HFF-Myc (cell line): Measurements from ENCODE around the gene MTF2.

Experiments
- DNase-seq: peaks from one replicate; pipeline ENCODE4 v3.0.0-alpha.2; 2011; ENCODE audit warnings: low read depth; ENCODE audit errors: extremely low read depth
- H3K4me3 ChIP-seq: replicated peaks from 2 replicates; pipeline ENCODE4 v1.5.1; 2011; ENCODE audit warnings: low read depth, mild to moderate bottlenecking, control low read depth, low read length
- TF ChIP-seq, protein P1 (sequence below): IDR thresholded peaks from 2 replicates; pipeline ENCODE4 v1.5.1; 2012; ENCODE audit warnings: mild to moderate bottlenecking, low read depth, low read length, control low read depth; ENCODE audit errors: missing control alignments

MTF2 gene

DNA sequence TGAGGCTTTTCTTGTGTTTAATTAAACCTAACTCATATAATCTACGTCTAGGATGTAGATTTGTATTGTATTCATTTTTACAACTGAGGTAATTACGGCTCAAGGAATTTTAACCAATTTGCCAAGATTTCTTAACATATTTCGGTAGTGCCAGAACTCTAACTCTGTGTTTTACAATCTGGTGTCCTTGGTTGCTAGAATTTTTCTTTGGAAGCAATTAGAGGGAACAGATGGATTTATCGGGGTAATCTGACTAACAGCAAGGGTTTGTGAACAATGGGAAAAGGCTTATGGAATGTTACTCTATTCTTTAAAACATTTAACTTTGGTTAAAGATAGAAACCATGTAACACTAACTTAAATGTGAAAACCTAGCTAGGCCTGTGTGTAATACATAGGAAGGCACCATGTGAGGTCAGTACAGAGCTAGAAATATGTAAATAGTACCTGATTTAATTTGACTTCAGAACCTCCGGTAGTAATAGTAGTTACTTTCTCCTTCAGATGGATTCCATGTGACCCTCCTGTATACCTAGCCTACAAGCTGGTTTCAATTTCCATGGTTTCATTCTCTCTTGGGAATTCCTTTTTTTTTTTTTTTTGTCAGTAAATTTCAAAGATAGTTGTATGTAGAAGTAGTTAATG is 1.2 kb downstream of the MTF2 start:
- TF ChIP-seq, protein P1, sequence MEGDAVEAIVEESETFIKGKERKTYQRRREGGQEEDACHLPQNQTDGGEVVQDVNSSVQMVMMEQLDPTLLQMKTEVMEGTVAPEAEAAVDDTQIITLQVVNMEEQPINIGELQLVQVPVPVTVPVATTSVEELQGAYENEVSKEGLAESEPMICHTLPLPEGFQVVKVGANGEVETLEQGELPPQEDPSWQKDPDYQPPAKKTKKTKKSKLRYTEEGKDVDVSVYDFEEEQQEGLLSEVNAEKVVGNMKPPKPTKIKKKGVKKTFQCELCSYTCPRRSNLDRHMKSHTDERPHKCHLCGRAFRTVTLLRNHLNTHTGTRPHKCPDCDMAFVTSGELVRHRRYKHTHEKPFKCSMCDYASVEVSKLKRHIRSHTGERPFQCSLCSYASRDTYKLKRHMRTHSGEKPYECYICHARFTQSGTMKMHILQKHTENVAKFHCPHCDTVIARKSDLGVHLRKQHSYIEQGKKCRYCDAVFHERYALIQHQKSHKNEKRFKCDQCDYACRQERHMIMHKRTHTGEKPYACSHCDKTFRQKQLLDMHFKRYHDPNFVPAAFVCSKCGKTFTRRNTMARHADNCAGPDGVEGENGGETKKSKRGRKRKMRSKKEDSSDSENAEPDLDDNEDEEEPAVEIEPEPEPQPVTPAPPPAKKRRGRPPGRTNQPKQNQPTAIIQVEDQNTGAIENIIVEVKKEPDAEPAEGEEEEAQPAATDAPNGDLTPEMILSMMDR: peak; percentile 25

DNA sequence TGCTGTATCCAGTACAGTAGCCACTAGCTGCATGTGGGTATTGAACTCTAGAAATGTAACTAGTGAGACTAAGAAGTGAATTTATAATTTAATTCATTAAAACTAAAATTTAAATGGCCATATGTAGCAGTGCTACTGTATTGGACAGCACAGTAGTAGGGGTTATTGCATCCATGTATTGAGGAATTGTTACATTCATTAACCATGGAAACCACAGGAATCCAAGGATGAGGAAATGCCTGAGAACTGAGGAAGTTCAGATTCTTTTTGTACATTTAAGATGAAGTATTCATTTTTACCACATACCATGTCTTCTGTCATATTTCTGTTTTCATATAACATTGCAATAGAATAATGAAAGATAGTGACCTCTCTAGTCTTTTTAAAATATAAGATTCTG is 2.6 kb downstream of the MTF2 start:
- peak overlapping the region; percentile 98 for H3K4me3 ChIP-seq
- peak; percentile 41 for DNase-seq
- TF ChIP-seq, protein P1: no peak

More for the DNA sequence above, 1.2 kb downstream of the MTF2 start:
- peak overlapping the region; percentile 98 for H3K4me3 ChIP-seq
- DNase-seq: peak; percentile 73

DNA sequence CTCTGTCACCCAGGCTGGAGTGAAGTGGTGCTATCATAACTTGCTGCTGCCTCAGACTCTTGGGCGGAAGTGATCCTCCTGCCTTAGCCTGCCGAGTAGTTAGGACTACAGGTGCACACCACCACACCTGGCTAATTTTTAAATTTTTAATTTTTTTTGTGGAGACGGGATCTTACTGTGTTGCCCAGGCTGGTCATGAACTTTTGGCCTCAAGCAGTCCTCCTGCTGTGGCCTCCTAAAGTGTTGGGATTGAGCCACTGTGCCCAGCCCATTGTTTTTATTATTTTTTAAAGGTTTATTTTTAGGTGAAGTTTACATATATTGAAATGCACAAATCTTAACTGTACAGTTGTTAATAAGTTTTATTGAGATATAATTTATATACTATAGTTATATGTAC is 3.2 kb downstream of the MTF2 start:
- TF ChIP-seq, protein P1: no peak
- no peak for DNase-seq
- H3K4me3 ChIP-seq: no peak overlapping the region

DNA sequence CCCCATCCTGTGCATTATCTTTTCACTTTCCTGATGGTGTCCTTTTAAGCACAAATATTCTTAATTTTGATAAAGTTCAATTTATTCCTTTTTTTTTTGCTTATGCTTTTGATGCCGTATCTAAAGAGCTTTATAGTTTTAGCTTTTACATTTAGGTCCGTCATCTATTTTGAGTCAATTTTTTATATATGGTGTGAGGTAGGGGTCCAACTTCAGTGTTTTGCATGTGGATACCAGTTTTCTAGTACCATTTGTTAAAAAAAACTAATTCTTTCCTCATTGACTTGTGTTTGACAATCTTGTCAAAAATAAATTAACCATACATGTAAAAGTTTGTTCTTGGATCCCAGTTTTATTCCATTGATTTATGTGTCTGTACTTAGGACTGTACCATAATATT is 4.9 kb downstream of the MTF2 start:
- no peak overlapping the region for H3K4me3 ChIP-seq
- no peak for DNase-seq
- TF ChIP-seq, protein P1: no peak

DNA sequence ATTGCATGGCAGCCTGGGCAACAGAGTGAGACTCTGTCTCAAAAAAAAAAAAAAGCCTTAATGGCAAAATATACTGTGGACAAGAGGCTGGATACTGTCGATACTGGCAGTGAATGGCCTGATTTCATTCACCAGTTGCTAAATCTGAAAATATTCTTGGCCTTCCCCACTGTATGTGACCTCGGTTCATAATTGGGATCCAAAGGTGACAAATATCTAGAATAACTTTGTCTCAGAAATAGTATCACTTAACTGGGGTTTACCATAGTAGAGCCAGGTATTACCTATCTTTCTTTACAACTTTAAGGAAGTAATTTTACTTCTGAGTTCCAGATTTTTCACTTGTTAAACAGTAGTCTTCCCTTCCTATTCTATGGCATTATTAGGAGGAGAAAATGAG is 8.4 kb downstream of the MTF2 start:
- no peak for DNase-seq
- no peak overlapping the region for H3K4me3 ChIP-seq

DNA sequence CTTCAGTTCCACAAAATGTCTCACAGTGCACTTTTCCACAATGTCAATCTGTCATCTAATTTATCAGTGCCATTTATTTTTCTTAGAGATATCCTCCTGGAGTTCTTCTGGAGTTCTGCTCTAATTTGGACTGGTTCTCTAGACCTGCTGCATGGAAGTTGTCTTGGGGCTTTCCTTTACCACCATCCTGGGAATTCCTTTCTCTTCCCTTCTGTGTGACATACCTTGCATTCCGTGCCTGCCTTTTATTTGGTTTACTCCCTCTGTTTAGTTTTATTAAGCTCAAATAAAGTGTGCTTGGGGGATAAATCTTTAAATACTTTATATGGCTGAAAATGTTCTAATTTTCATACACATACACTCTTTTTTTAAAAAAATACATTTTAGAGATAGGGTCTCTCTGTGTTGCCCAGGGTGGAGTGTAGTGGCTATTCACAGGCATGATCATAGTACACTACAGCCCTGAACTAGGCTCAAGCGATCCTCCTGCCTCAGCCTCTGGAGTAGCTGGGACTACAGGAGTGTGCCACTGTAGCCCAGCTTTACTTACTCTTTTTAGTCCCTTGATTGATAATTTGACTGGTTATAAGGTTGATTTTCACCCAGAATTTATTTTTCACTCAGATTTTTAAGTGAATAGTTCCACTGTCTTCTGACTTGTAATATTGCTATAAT is 14.4 kb downstream of the MTF2 start:
- no peak overlapping the region for H3K4me3 ChIP-seq
- no peak for DNase-seq
- TF ChIP-seq, protein P1: no peak

More for the DNA sequence above, 8.4 kb downstream of the MTF2 start:
- TF ChIP-seq, protein P1: no peak
